Pancreas (tissue), 10 donors: ENCODE results near the gene SDR39U1. TPM values are rescaled to one million over a fixed set of nuclear protein-coding genes. Genes with fewer than 3 reads are reported as not detected.

Experiments
- ATAC-seq, 4 donors: fragments of 200-7000 bp; cut with Tn5 transposase; one replicate each; pipeline versions ENCODE4 v1.8.0 to v1.9.1; 2020; ENCODE audit warnings: mild to moderate bottlenecking in 4 of 4, moderate library complexity in 4 of 4
- DNase-seq, 6 donors: peaks; one replicate each; pipeline ENCODE4 v3.0.0-alpha.2; 2020
- FAIRE-seq: peaks from 2 replicates; lab custom pipeline; 2012; peaks lifted over from hg19 to GRCh38; lab: Jason Lieb, UNC
- H3K27ac ChIP-seq, 4 donors: fragments of 200-600 bp; sonication (generic); 1 replicate in 3 of 4; 2 replicates in 1 of 4; pipeline versions ENCODE4 v1.5.0 to v1.8.0; 2020
- H3K27me3 ChIP-seq, 4 donors: fragments of 200-600 bp; one replicate each; pipeline ENCODE4 v1.8.0; 2021
- H3K36me3 ChIP-seq, 3 donors: fragments of 200-600 bp; sonication (generic) in 1 of 3; one replicate each; pipeline versions ENCODE4 v1.5.0 to v1.8.0; 2020 to 2021
- H3K4me1 ChIP-seq, 3 donors: fragments of 200-600 bp; one replicate each; pipeline ENCODE4 v1.8.0; 2021
- H3K4me3 ChIP-seq, 4 donors: fragments of 200-600 bp; sonication (generic) in 2 of 4; one replicate each; pipeline versions ENCODE4 v1.5.0 to v1.8.0; 2020 to 2021
- H3K9me3 ChIP-seq, 4 donors: fragments of 200-600 bp; one replicate each; pipeline ENCODE4 v1.8.0; 2021
- WGBS, 2 donors: extraction: QIAGEN DNeasy Blood & Tissue Kit; methylation state at CpG; one replicate each; pipeline ENCODE4 v1.1.7; 2013; 5-methylcytosine and 5-hydroxymethylcytosine counted together
- intact Hi-C, 3 donors: fragments of 100-400 bp; cut with DNase I; formaldehyde crosslinking; loops; one replicate each; pipeline versions ENCODE4 v1.11.1 to v1.14.2; 2022
- polyA plus RNA-seq, 2 donors: library from polyadenylated mRNA; stranded (reverse); fragments of 200-250 nt; gene quantifications; one replicate each; pipeline ENCODE4 v1.2.3, GENCODE V29; 2013
- total RNA-seq, 6 donors: library from RNA; stranded (reverse); fragmentation: NEBNext Ultra II Directional in 4 of 6; extraction: Animal tissue kit (Norgen Biotek cat#: 25700) in 4 of 6; gene quantifications; one replicate each; pipeline versions ENCODE4 v1.2.1 to v1.2.4, GENCODE V29; 2021 to 2023
- TF ChIP-seq, protein P1 (sequence below), 4 donors: fragments of 200-600 bp; sonication (generic) in 3 of 4; IDR thresholded peaks; one replicate each; pipeline versions ENCODE4 v1.5.0 to v1.8.0; 2021; ENCODE audit warnings: antibody characterized with exemption in 4 of 4
- donor health status: healthy with polysubstance abuse.
- donor health status: DM: no; HTN: no; CAD: no; lungs with moderate emphysema.
- donor health status: DM: no; HTN: no; CAD: no.
- donor health status: control.
- donor health status: control.
- donor health status: Bipolar disorder and iron deficiency.
- donor health status: DM: yes; HTN: yes; CAD: no.
- donor health status: DM: no; HTN: no; CAD: no.
- donor health status: DM: no; HTN: no; CAD: no.
- donor health status: DM: yes; HTN: yes; CAD: no.

The SDR39U1 gene
- total and polyA plus RNA-seq, 8 donors: 22.0 to 124 (median 31.3) TPM

DNA sequence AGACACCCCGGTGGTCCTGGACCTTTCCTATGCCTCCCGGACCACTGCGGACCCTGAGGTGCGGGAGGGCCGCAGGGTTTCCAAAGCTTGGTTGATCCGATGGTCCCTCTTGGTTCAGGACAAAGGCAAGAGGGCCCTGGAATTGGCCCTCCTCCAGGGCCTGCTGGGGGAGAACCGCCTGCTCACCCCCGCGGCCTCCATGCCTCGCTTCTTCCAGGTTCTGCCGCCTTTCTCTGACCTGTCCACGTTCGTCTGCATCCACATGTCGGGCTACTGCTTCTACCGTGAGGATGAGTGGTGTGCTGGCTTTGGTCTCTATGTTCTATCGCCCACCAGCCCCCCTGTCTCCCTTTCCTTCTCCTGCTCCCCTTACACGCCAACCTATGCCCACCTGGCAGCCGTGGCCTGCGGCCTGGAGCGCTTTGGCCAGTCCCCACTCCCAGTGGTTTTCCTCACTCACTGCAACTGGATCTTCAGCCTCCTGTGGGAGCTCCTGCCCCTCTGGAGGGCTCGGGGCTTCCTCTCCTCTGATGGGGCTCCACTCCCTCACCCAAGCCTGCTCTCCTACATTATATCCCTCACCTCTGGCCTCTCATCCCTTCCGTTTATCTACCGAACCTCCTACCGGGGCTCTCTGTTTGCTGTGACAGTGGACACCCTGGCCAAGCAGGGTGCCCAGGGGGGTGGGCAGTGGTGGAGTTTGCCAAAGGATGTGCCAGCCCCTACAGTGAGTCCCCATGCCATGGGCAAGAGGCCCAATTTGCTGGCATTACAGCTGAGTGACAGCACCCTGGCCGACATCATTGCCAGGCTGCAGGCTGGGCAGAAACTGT lies 26.9 kb downstream of the SDR39U1 start:
- intact Hi-C loops: no loop called here
- Histone ChIP-seq H3K4me1 (peaks cover 10 to 16% (median 13%) of the 10 kb centered on the region in 3 donors), H3K9me3 (no peaks in the 10 kb centered on the region), H3K27ac (no peak overlapping the region), H3K4me3 (no peak overlapping the region), H3K36me3 (no peaks in the 10 kb centered on the region), H3K27me3 (no peaks in the 10 kb centered on the region)
- TF ChIP-seq, protein P1, sequence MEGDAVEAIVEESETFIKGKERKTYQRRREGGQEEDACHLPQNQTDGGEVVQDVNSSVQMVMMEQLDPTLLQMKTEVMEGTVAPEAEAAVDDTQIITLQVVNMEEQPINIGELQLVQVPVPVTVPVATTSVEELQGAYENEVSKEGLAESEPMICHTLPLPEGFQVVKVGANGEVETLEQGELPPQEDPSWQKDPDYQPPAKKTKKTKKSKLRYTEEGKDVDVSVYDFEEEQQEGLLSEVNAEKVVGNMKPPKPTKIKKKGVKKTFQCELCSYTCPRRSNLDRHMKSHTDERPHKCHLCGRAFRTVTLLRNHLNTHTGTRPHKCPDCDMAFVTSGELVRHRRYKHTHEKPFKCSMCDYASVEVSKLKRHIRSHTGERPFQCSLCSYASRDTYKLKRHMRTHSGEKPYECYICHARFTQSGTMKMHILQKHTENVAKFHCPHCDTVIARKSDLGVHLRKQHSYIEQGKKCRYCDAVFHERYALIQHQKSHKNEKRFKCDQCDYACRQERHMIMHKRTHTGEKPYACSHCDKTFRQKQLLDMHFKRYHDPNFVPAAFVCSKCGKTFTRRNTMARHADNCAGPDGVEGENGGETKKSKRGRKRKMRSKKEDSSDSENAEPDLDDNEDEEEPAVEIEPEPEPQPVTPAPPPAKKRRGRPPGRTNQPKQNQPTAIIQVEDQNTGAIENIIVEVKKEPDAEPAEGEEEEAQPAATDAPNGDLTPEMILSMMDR (IDR thresholded peaks at IDR 0.05): no peak
- 92 to 93% methylated on average over 24 to 25 of the region's 25 CpGs for WGBS, 2 donors
- peak in 1 of 6 donors; percentile 40 for DNase-seq
- no peak for FAIRE-seq
- no peak for ATAC-seq

DNA sequence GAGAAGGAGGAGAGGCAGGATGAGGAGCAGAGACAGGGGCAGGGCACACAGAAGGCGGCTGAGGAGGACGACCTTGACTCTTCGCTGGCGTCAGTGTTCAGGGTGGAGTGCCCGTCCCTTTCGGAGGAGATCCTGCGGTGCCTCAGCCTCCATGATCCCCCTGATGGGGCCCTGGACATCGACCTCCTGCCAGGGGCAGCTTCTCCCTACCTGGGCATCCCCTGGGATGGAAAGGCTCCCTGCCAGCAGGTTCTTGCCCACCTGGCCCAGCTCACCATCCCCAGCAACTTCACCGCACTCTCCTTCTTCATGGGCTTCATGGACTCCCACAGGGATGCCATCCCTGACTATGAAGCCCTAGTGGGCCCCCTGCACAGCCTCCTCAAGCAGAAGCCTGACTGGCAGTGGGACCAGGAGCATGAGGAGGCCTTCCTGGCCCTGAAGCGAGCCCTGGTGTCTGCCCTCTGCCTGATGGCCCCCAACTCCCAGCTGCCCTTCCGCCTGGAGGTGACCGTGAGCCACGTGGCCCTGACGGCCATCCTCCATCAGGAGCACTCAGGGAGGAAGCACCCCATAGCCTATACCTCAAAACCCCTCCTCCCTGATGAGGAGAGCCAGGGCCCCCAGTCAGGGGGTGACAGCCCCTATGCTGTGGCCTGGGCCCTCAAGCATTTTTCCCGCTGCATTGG lies 27.7 kb downstream of the SDR39U1 start:
- Histone ChIP-seq H3K4me1 (peaks cover 10 to 16% (median 13%) of the 10 kb centered on the region in 3 donors), H3K27ac (no peak overlapping the region), H3K27me3 (no peaks in the 10 kb centered on the region), H3K36me3 (no peaks in the 10 kb centered on the region), H3K9me3 (no peaks in the 10 kb centered on the region), H3K4me3 (no peak overlapping the region)
- ATAC-seq (no peak), FAIRE-seq (no peak), DNase-seq (peak in 2 of 6 donors; percentile 54 to 63)
- intact Hi-C loops: no loop called here
- TF ChIP-seq, protein P1 (IDR thresholded peaks at IDR 0.05): no peak
- 88 to 90% methylated on average over 15 of the region's 15 CpGs for WGBS, 2 donors

DNA sequence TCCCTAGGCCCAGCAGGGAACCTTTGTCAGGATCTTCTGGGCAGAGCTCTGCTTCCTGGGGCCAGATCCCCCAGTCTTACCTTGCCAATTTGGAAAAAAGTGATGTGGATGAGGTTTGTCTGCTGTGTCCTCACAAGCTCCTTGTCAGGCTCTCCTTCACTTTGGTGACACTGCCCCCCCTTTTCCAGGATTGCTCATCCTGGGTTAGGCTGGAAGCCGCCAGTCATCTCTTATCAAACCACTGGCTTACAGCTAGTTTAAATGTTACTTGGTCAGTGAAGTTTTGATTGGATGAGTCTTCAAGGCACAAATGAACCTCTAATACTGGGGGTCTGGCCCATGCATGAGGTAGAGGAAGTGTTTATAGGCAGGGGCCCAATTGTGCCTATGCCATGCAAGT lies 28.5 kb downstream of the SDR39U1 start:
- H3K4me3 ChIP-seq: no peak overlapping the region
- intact Hi-C loops: no loop called here
- TF ChIP-seq, protein P1 (IDR thresholded peaks at IDR 0.05): no peak
- 88 to 95% methylated on average over 1 of the region's 1 CpG for WGBS, 2 donors
- FAIRE-seq (no peak), ATAC-seq (no peak), DNase-seq (no peak)
- H3K9me3 ChIP-seq: no peaks in the 10 kb centered on the region
- H3K27ac ChIP-seq: no peak overlapping the region
- peaks cover 4 to 11% (median 10%) of the 10 kb centered on the region in 3 donors for H3K4me1 ChIP-seq
- H3K36me3 ChIP-seq: no peaks in the 10 kb centered on the region
- no peaks in the 10 kb centered on the region for H3K27me3 ChIP-seq

DNA sequence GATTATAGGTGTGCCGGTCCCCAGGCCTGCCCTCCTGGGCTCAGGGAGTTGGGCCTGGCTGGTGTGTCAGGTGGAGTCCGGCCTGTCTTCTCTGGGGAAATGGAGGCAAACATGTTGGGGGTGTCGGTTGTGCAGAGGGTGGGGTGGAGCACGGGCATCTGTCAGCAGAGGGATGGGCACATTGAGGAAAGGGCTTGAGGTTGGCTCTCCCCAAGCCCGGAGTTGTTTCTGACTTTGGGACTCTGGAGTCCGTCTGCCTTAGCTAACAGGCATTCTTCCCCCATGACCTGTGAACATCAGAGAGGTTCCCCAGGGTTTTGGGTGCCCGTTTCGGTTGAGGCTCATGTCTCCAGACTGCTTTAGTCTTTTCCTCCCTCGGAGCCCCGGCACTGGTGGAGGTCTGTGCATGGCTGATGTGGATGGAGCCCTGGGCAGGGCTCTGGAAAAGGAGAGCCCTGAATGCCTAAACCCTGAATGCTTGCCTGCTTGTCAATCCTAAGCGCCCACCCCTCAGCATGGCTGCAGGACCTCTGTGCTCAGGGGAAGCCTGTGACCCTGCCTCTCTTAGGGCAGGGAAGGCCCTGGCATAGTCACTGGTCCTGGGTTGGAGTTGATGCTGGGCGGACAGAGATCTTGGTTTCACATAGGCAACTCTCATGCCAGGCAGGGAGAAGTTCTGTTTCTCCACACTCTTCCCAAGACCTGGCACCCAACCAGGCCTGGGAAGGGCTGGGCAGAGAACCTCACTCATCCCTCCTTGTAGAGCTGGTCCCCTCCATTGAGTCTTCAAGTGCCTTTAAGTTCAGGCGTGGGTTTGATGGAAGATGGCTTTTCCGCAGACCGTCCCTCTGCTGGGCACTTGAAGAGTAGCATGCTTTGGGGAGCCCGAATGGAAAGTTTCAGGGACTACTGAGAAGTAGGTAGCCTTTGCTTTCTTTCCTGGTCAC lies 30.9 kb downstream of the SDR39U1 start:
- no peak for FAIRE-seq
- intact Hi-C loops: no loop called here
- WGBS, 2 donors: 61% methylated on average over 15 to 16 of the region's 16 CpGs
- Histone ChIP-seq H3K27me3 (no peaks in the 10 kb centered on the region), H3K4me1 (no peaks in the 10 kb centered on the region), H3K9me3 (no peaks in the 10 kb centered on the region), H3K27ac (no peak overlapping the region), H3K4me3 (no peak overlapping the region), H3K36me3 (peaks cover 0 to 7% (median 0%) of the 10 kb centered on the region in 3 donors)
- DNase-seq: peak in 1 of 6 donors; percentile 57
- TF ChIP-seq, protein P1 (IDR thresholded peaks at IDR 0.05): peak; percentile 28 to 59 (median 42)
- ATAC-seq: peak; percentile 61 to 85 (median 76)
